Activated CD4-positive, alpha-beta T cell treated with anti-CD3 and anti-CD28 coated beads for 36 hours (primary cell): Measurements from ENCODE around the gene VPS16. TPM values are rescaled to one million over a fixed set of nuclear protein-coding genes. Genes with fewer than 3 reads are reported as not detected.
"Not testable (repeated sequence)": the region's sequence is repeated elsewhere in the genome, so short reads cannot be mapped to it uniquely, and the experiment has no call there.

Experiments
- ATAC-seq: fragments of 200-7000 bp; cut with Tn5 transposase; one replicate; pipeline ENCODE4 v1.10.0; 2021; ENCODE audit warnings: mild to moderate bottlenecking, moderate library complexity
- CTCF ChIA-PET: fragments of 350-600 bp; sonication (Branson Sonifier 250); formaldehyde crosslinking; loops from one replicate; lab custom pipeline; 2021; ENCODE audit warnings: antibody characterized with exemption; lab: Charles Lee
- POLR2A ChIA-PET: fragments of 350-600 bp; sonication (Branson Sonifier 250); formaldehyde crosslinking; loops from one replicate; lab custom pipeline; 2021; ENCODE audit warnings: antibody characterized with exemption, inconsistent platforms; lab: Charles Lee
- DNase-seq: peaks from one replicate; pipeline ENCODE4 v3.0.0-alpha.2; 2020
- H3K27ac Mint-ChIP-seq: one replicate; pipeline ENCODE4 v1.8.0; 2021; ENCODE audit warnings: mixed read lengths
- H3K27me3 Mint-ChIP-seq: one replicate; pipeline ENCODE4 v1.8.0; 2021; ENCODE audit warnings: mixed read lengths
- H3K36me3 Mint-ChIP-seq: one replicate; pipeline ENCODE4 v1.8.0; 2021; ENCODE audit warnings: low read depth, mixed read lengths
- H3K4me1 Mint-ChIP-seq: one replicate; pipeline ENCODE4 v1.8.0; 2021; ENCODE audit warnings: mixed read lengths
- H3K4me3 Mint-ChIP-seq: one replicate; pipeline ENCODE4 v1.8.0; 2021; ENCODE audit warnings: mild to moderate bottlenecking, moderate library complexity, mixed read lengths
- H3K9me3 Mint-ChIP-seq: one replicate; pipeline ENCODE4 v1.8.0; 2021; ENCODE audit warnings: low read depth, mixed read lengths
- intact Hi-C, 2 experiments: fragments of 100-400 bp; cut with DNase I in 1 of 2; cut with micrococcal nuclease in 1 of 2; formaldehyde crosslinking; loops; one replicate each; pipeline versions ENCODE4 v1.14.2 to v1.15.1; 2022 to 2024; cut with DNase I, micrococcal nuclease
- total RNA-seq, 2 experiments: library from RNA; stranded (reverse); gene quantifications; one replicate each; pipeline ENCODE4 v1.2.3, GENCODE V29; 2021

Gene VPS16
- total RNA-seq, 2 experiments from 2014 or later = 32.3 to 47.6 TPM

DNA sequence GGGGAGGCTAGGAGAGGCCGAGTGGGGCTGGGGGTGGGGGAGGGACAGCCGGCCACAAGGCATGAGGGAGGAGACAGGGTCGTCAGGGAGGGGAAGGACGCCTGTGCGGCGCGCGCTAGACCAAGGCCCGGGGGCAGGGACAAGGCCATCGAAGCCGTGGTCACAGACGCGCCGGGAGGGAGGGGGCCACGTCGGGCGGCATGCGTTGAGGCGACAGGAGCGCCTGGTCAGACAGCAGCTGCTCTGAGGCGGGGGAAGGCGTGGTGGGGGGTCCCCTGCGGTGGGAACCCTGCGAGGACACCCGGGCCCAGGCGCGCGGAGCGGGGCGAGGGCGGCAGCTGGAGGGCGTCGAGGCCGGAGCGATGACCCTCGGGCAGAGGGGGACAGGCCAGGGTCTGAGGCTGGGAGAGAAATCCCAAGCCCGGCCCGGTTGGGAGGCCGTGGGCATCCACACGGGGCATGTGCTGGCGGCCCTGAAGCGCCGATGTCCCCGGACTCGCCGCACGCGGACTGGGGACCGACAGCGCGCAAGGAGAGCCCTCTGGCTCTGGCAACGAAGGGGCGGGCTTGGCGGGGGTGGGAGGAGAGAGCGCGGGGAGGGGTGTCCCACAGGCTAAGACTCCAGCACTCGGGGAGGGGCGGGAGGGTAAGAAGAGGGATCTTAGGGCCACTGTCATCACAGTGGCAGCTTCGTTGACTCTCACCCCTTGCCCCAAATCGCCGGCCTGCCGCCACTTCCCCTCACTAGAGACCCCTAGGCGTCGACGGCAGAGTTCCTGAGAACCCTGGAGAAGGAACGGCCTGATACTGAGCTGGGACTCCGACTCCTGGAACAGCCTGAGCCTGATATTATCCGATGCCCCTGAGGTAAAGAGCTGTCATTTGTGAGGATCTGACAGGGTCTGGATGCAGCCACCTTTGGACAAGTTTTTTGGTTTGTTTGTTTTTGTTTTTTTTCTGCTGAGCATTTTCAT is 19.4 kb upstream of the VPS16 start:
- CTCF ChIA-PET = interaction anchor here (0.6 to 1.5 kb wide), 4 partner anchors 13 to 180 kb away, joined by 3 read pairs; no protein-coding TSS in a partner anchor
- intact Hi-C loops = no loop called here
- POLR2A ChIA-PET = interaction anchor here (0.6 kb wide), 1 partner anchor 170 kb away, joined by 3 read pairs; no protein-coding TSS in a partner anchor
- Mint-ChIP-seq H3K4me3 (no peak overlapping the region), H3K4me1 (peaks cover 22% of the 10 kb centered on the region), H3K9me3 (no peaks in the 10 kb centered on the region), H3K27me3 (peaks cover 26% of the 10 kb centered on the region), H3K36me3 (no peaks in the 10 kb centered on the region), H3K27ac (no peak overlapping the region)
- DNase-seq (peak; percentile 33), ATAC-seq (peak; percentile 25)

DNA sequence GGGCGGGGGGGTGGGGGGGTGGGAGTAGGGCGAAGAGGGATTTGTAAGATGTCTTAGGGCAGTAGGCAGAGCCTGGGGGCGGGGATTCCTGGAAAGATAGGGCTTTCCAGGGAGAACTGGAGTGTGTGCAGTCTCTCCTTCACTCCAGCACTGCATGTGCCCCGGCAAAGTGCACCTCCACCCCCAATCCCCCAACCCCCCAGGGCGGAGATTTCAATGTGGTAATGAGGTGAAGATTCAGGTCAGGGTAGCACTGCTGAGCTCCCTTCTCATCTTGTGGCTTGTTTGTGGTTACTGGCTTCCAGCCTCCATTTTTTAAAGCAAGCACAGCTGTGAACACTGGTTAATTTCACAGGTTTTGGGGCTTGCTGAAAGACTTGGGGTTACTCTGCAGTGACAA is 18.5 kb upstream of the VPS16 start:
- H3K27ac Mint-ChIP-seq = no peak overlapping the region
- CTCF ChIA-PET = interaction anchor here (0.6 to 1.2 kb wide), 3 partner anchors 12 to 41 kb away, joined by 3 read pairs; no protein-coding TSS in a partner anchor

DNA sequence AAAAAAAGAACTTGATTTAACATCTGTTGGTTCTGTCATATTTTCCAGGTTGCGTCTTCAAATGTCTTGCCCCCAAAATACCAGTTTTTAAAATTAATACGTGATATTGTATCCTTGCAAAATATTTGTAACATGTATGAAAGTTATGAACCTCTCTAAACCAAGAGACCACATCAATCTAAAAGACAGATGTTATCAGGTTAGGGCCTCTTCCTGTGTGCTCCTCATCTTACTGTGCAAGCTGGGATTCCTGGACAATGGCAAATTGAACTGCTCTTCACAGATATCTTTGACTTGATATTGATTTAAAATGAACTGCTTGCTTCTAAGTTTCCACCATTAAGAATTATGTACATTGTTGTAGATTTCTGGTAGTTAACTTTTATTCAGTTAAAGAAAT is 14.8 kb upstream of the VPS16 start:
- CTCF ChIA-PET = interaction anchor here (1.0 kb wide), 1 partner anchor 49 kb away, joined by 3 read pairs; no protein-coding TSS in a partner anchor
- ATAC-seq (no peak), DNase-seq (no peak)
- no peaks in the 10 kb centered on the region for H3K9me3 Mint-ChIP-seq
- no peaks in the 10 kb centered on the region for H3K36me3 Mint-ChIP-seq
- peaks cover 12% of the 10 kb centered on the region for H3K27me3 Mint-ChIP-seq
- POLR2A ChIA-PET = interaction anchor here (0.6 kb wide), 1 partner anchor 225 kb away, joined by 6 read pairs; no protein-coding TSS in a partner anchor
- H3K4me1 Mint-ChIP-seq = peaks cover 25% of the 10 kb centered on the region
- intact Hi-C loops = no loop called here
- H3K27ac Mint-ChIP-seq = no peak overlapping the region
- no peak overlapping the region for H3K4me3 Mint-ChIP-seq

More for the DNA sequence above, 18.5 kb upstream of the VPS16 start:
- Mint-ChIP-seq H3K9me3 (no peaks in the 10 kb centered on the region), H3K4me3 (no peak overlapping the region), H3K27me3 (peaks cover 26% of the 10 kb centered on the region), H3K36me3 (no peaks in the 10 kb centered on the region), H3K4me1 (peaks cover 28% of the 10 kb centered on the region)
- POLR2A ChIA-PET = interaction anchor here (0.6 kb wide), 2 partner anchors 10 to 170 kb away, joined by 3 read pairs; no protein-coding TSS in a partner anchor
- DNase-seq (peak; percentile 50), ATAC-seq (peak; percentile 64)
- intact Hi-C loops = no loop called here

DNA sequence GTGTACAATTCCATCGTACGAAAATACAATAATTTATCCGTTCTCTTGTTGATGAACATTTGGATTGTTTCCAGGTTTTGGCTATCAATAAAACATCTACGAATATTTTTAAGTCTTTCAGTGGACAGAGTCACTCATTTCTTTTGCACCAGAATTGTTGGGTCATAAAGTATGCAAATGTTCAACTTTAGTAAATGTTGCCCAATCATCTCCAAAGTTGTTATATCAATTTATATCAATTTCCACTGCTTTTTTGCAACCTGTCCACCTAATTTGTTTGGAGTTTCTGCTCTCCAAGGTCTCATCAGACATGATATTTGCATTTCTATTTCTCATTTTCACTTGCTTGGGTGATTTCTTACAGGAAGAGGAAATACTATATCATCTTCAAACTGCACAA is 13.9 kb upstream of the VPS16 start:
- intact Hi-C loops = no loop called here
- H3K27me3 Mint-ChIP-seq = peaks cover 8% of the 10 kb centered on the region
- ChIA-PET POLR2A (no interaction called here), CTCF (interaction anchor here (1.0 kb wide), 1 partner anchor 48 kb away, joined by 3 read pairs; no protein-coding TSS in a partner anchor)
- no peak overlapping the region for H3K4me3 Mint-ChIP-seq
- no peaks in the 10 kb centered on the region for H3K36me3 Mint-ChIP-seq
- peaks cover 22% of the 10 kb centered on the region for H3K4me1 Mint-ChIP-seq
- H3K9me3 Mint-ChIP-seq = no peaks in the 10 kb centered on the region
- H3K27ac Mint-ChIP-seq = no peak overlapping the region
- no peak for ATAC-seq
- DNase-seq = no peak

DNA sequence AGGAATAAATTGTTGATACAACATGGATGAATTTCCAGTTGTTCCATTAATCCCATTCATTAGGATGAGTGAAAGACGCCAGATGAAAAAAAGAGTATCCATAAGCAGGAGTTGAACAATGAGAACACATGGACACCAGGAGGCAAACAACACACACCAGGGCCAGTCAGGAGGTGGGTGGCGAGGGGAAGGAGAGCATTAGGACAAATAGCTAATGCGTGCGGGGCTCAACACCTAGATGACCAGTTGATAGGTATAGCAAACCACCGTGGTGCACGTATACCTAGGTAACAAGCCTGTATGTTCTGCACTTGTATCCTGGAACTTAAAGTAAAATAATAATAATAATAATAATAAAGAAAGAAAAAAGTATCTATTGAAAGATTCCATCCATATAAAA is 11.2 kb upstream of the VPS16 start:
- Mint-ChIP-seq H3K36me3 (peaks cover 4% of the 10 kb centered on the region), H3K9me3 (no peaks in the 10 kb centered on the region), H3K4me3 (no peak overlapping the region), H3K27ac (no peak overlapping the region), H3K27me3 (peaks cover 6% of the 10 kb centered on the region), H3K4me1 (peaks cover 22% of the 10 kb centered on the region)
- ChIA-PET CTCF (no interaction called here), POLR2A (no interaction called here)
- DNase-seq (no peak), ATAC-seq (no peak)
- intact Hi-C loops = no loop called here

DNA sequence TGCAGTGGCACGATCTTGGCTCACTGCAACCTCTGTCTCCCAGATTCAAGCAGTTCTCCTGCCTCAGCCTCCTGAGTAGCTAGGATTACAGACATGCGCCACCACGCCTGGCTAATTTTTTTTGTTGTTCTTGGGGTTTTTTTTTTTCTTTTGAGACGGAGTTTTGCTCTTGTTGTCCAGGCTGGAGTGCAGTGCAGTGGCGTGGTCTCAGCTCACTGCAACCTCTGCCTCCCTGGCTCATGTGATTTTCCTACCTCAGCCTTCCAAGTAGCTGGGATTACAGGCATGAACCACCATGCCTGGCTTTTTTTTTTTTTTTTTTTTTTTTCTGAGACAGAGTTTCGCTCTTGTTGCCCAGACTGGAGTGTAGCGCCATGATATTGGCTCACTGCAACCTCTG is 9.3 kb upstream of the VPS16 start:
- H3K27ac Mint-ChIP-seq, H3K27me3 Mint-ChIP-seq, POLR2A ChIA-PET, H3K4me3 Mint-ChIP-seq, CTCF ChIA-PET, intact Hi-C loops, DNase-seq, ATAC-seq, H3K9me3 Mint-ChIP-seq: not testable (repeated sequence)
- Mint-ChIP-seq H3K36me3 (peaks cover 11% of the 10 kb centered on the region), H3K4me1 (peaks cover 15% of the 10 kb centered on the region)

DNA sequence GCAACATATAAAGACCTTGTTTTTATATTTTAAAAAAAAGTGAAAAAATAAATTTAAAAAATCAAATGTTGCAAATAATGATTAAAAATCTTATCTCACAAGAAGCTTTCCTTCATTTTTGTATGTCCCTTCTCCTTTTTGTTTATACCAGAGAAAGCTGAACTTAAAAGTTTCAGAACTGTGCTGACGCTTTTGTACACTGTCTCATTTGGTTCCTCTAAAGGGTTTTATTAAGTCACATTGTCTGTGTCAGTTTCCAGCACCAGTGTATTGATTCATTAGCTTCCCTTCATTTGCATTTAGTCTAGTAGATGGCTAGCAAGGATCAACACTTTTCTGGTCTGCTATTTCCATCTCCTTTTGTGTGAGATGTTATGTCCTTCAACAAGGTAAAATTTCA is 6.8 kb upstream of the VPS16 start:
- ATAC-seq (no peak), DNase-seq (no peak)
- Mint-ChIP-seq H3K36me3 (peaks cover 24% of the 10 kb centered on the region), H3K9me3 (no peaks in the 10 kb centered on the region), H3K27me3 (no peaks in the 10 kb centered on the region), H3K4me3 (no peak overlapping the region), H3K27ac (no peak overlapping the region), H3K4me1 (peaks cover 9% of the 10 kb centered on the region)
- ChIA-PET POLR2A (no interaction called here), CTCF (interaction anchor here (1.0 to 1.2 kb wide), 2 partner anchors 12 to 80 kb away, joined by 3 read pairs; no protein-coding TSS in a partner anchor)
- intact Hi-C loops = no loop called here

DNA sequence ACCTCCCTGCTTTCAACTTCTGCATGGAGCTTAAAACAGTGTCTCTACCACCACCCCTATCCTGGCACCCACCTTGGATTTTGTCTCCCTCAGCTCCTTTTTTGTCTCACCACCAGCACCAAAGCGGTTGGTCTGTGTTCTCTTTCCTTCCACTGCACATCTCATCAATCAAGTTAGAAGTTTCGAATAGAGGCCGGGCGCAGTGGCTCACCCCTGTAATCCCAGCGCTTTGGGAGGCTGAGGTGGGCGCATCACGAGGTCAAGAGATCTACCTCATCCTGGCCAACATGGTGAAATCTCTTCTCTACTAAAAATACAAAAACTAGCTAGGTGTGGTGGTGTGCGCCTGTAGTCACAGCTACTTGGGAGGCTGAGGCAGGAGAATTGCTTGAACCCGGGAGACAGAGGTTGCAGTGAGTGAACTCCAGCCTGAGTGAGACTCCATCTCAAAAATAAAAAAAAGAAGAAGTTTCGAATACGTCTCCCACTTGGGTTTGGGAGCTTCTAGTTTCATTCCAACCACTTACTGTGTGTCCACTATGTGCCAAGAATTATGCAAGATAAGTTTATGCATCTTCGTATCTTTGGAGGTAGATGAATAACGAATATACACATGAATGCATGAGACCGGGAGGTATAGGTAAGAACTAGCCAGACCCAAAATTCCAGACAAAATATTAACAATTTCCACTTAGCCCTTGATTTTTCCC is 6.0 kb upstream of the VPS16 start:
- no peak overlapping the region for H3K27ac Mint-ChIP-seq
- ATAC-seq (no peak), DNase-seq (no peak)
- H3K4me3 Mint-ChIP-seq = no peak overlapping the region
- H3K9me3 Mint-ChIP-seq = peaks cover 2% of the 10 kb centered on the region
- POLR2A ChIA-PET = no interaction called here
- no peaks in the 10 kb centered on the region for H3K27me3 Mint-ChIP-seq
- intact Hi-C loops = no loop called here
- peaks cover 14% of the 10 kb centered on the region for H3K4me1 Mint-ChIP-seq
- CTCF ChIA-PET = interaction anchor here (1.0 to 1.2 kb wide), 2 partner anchors 13 to 81 kb away, joined by 3 read pairs; no protein-coding TSS in a partner anchor
- H3K36me3 Mint-ChIP-seq = peaks cover 29% of the 10 kb centered on the region

DNA sequence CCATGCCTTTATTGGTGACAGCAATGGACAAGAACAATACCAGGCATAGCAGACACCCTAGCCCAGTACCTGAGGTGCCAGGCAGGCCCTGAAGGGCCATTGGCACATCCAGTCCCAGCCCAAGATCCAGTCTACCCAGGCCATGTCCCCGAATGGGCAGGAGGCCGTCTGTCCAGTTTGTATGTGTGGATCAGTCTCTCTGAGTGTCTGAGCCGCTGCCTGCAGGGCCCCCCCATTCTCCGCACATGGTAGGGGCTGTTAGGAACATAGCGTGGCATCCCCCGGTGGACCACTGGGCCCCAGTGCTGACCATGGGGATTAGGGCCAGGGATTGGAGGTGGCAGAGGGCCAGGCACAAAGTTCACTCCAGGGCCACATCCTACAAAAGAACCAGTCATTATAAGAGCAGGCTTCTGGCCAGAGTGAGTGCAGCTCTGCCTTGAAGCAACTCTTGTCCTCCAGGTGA is 5.2 kb upstream of the VPS16 start:
- Mint-ChIP-seq H3K4me3 (no peak overlapping the region), H3K27ac (no peak overlapping the region), H3K4me1 (peaks cover 17% of the 10 kb centered on the region), H3K27me3 (no peaks in the 10 kb centered on the region), H3K9me3 (peaks cover 2% of the 10 kb centered on the region), H3K36me3 (peaks cover 30% of the 10 kb centered on the region)
- ChIA-PET CTCF (interaction anchor here (0.9 kb wide), 1 partner anchor 166 kb away, joined by 5 read pairs; no protein-coding TSS in a partner anchor), POLR2A (no interaction called here)
- ATAC-seq = no peak
- DNase-seq = no peak
- intact Hi-C loops = no loop called here

DNA sequence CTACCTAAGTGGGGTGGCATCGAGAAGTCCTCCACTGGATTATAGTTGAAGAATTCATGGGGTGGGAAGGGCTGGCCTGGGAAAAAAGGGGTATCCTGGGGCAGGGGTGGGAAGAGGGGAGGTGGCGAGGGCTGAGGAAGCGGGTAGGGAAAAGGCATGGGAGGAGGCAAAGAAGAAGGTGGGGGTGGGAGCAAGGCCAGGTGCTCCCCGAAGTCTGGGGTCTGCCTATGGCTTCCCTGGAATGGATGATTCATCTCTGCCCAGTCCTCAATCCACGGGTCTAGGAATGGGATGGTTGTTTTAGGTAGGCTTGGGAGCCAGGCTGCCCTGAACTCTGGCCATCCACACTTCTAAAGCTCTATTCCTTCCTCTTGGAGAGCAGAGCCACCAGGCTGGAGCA is 4.5 kb upstream of the VPS16 start:
- Mint-ChIP-seq H3K27ac (no peak overlapping the region), H3K4me1 (peaks cover 17% of the 10 kb centered on the region), H3K4me3 (no peak overlapping the region), H3K9me3 (peaks cover 2% of the 10 kb centered on the region), H3K27me3 (no peaks in the 10 kb centered on the region), H3K36me3 (peaks cover 30% of the 10 kb centered on the region)
- intact Hi-C loops = no loop called here
- ATAC-seq (no peak), DNase-seq (no peak)
- POLR2A ChIA-PET = no interaction called here
- CTCF ChIA-PET = interaction anchor here (0.9 kb wide), 1 partner anchor 166 kb away, joined by 5 read pairs; no protein-coding TSS in a partner anchor
